ENCODE data around the gene PTGES.
"Not testable (repeated sequence)": the region's sequence is repeated elsewhere in the genome, so short reads cannot be mapped to it uniquely, and the experiment has no call there.

The PTGES gene

DNA sequence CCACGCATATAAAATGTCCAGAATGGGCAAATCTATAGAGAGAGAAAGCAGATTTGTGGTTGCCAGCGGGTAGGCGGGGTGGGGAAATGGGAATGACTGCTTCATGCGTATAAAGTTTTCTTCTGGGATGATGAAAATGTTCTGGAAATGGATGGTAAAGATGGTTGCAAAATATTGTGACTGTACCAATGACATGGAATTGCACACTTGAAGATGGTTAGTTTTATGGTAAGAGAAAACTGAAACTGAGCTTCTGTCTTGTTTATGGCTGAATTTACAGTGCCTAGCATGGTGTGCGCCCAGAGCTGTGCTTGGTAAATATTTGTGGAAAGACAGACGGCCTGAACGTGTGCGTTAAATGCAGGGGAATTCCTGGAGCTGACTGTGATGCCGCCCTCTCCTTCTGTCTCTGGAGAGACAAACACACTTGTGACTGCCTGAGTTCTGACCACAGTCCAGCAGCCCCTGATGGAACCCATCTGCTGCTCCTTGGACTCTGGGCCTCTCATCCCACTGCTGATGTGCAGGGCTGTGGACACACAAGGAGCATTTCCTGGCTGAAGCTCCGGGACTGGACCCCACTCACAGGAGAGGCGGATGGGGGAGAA, 8.6 kb upstream of the PTGES start:
- Mint-ChIP-seq H3K9me3 (no peaks in the 10 kb centered on the region), H3K4me1 (peaks cover 12% of the 10 kb centered on the region), H3K4me3 (no peak overlapping the region), H3K36me3 (ENCODE audit: low read depth) (no peaks in the 10 kb centered on the region), H3K27me3 (peaks cover 10% of the 10 kb centered on the region), H3K27ac (no peak overlapping the region)
- no peak for DNase-seq
- no peak for ATAC-seq

DNA sequence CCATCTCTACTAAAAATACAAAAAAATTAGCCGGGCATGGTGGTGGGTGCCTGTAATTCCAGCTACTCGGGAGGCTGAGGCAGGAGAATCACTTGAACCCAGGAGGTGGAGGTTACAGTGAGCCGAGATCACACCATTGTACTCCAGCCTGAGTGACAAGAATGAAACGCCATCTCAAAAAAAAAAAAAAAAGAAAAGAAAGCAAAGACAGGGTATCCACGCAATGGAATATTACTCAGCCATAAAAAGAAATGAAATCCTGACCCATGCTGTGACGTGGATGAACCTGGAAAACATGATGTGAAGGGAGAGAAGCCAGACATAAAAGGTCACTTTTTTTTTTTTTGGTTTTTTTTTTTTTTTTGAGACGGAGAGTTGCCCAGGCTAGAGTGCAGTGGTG, 7.9 kb upstream of the PTGES start:
- not testable (repeated sequence) for H3K36me3 Mint-ChIP-seq (ENCODE audit: low read depth); DNase-seq; H3K4me3 Mint-ChIP-seq; H3K27ac Mint-ChIP-seq; H3K27me3 Mint-ChIP-seq; H3K9me3 Mint-ChIP-seq; ATAC-seq
- peaks cover 12% of the 10 kb centered on the region for H3K4me1 Mint-ChIP-seq

DNA sequence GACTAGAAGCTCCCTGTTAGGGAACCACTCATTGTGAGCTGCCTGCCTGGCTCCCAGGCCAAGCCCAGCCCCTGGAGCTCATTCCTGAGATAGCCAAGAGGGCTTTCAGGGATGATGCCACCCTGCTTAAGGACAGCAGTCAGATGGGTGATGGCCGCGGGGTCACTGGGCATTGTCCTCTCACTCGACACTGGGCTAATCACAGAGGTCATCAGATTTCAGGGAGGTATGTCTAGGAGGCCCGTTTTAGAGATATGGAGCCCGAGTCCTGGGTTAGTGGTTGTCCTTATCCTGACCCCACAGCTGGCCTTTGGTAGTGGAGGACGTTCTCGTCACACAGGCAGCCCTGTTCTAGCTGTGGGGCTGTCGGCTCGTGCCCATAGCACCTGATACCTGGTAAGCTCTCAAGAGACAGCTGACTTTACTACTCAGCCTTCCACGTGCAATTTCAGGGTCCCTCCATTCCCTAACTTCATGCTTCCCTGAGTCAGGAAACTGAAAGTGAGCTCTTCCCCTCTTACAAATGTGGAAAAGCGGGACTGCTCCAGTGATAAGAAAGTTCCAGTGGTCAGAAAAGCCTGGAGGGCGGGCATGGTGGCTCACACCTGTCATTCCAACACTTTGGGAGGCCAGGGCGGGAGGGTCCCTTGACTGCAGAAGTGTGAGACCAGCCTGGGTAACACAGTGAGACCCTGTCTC, 7.1 kb upstream of the PTGES start:
- no peak for DNase-seq
- peaks cover 10% of the 10 kb centered on the region for H3K27me3 Mint-ChIP-seq
- H3K36me3 Mint-ChIP-seq (ENCODE audit: low read depth) = no peaks in the 10 kb centered on the region
- no peak overlapping the region for H3K27ac Mint-ChIP-seq
- no peak overlapping the region for H3K4me3 Mint-ChIP-seq
- no peak for ATAC-seq
- peaks cover 12% of the 10 kb centered on the region for H3K4me1 Mint-ChIP-seq
- H3K9me3 Mint-ChIP-seq = no peaks in the 10 kb centered on the region

GRCh38 chr9:129759319-129759718, 6.5 kb upstream of the PTGES start:
- Mint-ChIP-seq H3K27me3 (peaks cover 10% of the 10 kb centered on the region), H3K36me3 (ENCODE audit: low read depth) (no peaks in the 10 kb centered on the region), H3K4me1 (peaks cover 12% of the 10 kb centered on the region), H3K27ac (no peak overlapping the region), H3K9me3 (no peaks in the 10 kb centered on the region), H3K4me3 (no peak overlapping the region)
- no peak for ATAC-seq
- DNase-seq = no peak

DNA sequence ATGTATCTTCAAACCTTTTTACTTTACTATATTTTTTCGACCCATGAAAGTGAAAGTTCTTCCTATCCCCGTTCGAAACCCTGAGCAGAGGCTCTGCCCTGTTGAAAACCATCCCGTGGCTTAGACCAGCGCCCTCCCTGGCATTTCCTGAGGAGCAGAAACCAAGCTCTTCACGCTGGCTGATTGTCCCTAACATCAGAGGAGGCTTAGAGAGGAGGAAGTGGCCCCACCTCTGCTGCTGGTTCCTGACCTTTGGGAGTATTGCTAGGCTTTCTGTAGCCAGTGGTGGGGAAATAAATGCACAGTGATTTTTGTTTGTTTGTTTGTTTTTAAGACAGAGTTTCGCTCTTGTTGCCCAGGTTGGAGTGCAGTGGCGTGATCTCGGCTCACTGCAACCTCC, 4.2 kb upstream of the PTGES start:
- no peaks in the 10 kb centered on the region for H3K9me3 Mint-ChIP-seq
- H3K4me1 Mint-ChIP-seq = peaks cover 22% of the 10 kb centered on the region
- ATAC-seq = peak; percentile 41
- no peak overlapping the region for H3K4me3 Mint-ChIP-seq
- H3K27ac Mint-ChIP-seq = no peak overlapping the region
- peaks cover 17% of the 10 kb centered on the region for H3K27me3 Mint-ChIP-seq
- no peak for DNase-seq
- no peaks in the 10 kb centered on the region for H3K36me3 Mint-ChIP-seq (ENCODE audit: low read depth)

DNA sequence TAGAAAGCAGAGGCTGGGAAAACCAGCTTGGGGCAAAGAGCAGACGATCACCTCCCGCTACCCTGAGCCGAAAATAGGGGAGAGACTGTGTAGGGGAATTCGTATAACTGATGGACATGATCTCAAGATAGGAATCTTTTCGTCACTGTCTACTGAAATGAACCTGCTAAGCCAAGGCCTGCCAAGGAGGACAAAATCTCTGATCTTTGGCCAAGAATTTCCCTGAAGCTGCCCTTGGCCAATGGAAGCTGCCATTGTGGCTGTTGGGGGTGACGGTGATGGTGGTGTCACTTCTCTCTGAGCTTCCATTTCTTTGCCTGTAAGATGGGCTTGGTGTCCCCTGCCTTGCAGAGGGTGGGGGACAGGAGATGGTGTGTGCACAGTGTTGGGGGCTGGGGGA, 3.3 kb upstream of the PTGES start:
- Mint-ChIP-seq H3K27me3 (peaks cover 17% of the 10 kb centered on the region), H3K9me3 (no peaks in the 10 kb centered on the region), H3K27ac (no peak overlapping the region), H3K4me3 (no peak overlapping the region), H3K4me1 (peaks cover 22% of the 10 kb centered on the region), H3K36me3 (ENCODE audit: low read depth) (no peaks in the 10 kb centered on the region)
- ATAC-seq = no peak
- no peak for DNase-seq

- DNase-seq (no peak), ATAC-seq (no peak)
- no peak overlapping the region for H3K27ac Mint-ChIP-seq
- no peaks in the 10 kb centered on the region for H3K9me3 Mint-ChIP-seq
- H3K4me1 Mint-ChIP-seq = peaks cover 22% of the 10 kb centered on the region
- no peaks in the 10 kb centered on the region for H3K36me3 Mint-ChIP-seq (ENCODE audit: low read depth)
- peaks cover 17% of the 10 kb centered on the region for H3K27me3 Mint-ChIP-seq
- H3K4me3 Mint-ChIP-seq = no peak overlapping the region
Measured at GRCh38 chr9:129755151-129755550, 2.3 kb upstream of the PTGES start.

- Mint-ChIP-seq H3K4me1 (peaks cover 26% of the 10 kb centered on the region), H3K4me3 (no peak overlapping the region), H3K36me3 (ENCODE audit: low read depth) (no peaks in the 10 kb centered on the region), H3K9me3 (no peaks in the 10 kb centered on the region), H3K27ac (no peak overlapping the region), H3K27me3 (peaks cover 12% of the 10 kb centered on the region)
- DNase-seq (no peak), ATAC-seq (no peak)
Measured at GRCh38 chr9:129751841-129752801, 721 bp downstream of the PTGES start.

DNA sequence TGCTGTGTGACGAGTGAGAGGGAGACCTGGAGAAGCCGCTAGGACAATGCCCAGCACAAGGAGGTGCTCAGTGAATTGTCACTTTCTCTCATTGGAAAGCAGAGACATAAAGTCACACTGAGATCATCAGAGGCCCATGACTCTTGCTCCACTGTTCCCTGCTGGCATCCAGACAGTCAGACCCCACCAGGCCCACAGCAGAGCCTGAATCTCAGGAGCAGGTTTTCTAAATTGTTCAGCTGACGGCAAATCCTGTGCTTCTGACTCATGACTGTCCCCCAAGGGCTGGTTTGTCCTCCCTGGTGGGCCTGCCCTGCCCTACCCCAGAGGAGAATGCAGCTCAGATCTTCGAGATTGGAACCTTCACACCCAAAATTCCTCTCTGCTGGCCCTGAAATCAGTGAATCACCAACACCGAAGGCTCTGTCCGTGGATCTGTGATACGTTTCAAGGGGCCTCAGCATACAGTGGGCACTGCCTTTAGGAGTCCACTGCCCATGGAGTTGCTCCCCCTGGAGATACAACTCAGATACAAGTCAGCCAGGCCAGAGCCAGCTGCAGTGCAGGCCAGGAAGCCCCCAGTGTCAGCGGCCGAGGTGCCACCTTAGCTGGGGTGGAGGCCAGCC, 2.7 kb downstream of the PTGES start:
- Mint-ChIP-seq H3K4me3 (no peak overlapping the region), H3K4me1 (peaks cover 24% of the 10 kb centered on the region), H3K9me3 (no peaks in the 10 kb centered on the region), H3K27ac (no peak overlapping the region), H3K27me3 (peaks cover 12% of the 10 kb centered on the region), H3K36me3 (ENCODE audit: low read depth) (no peaks in the 10 kb centered on the region)
- DNase-seq (no peak), ATAC-seq (no peak)

GRCh38 chr9:129749575-129749974, 3.3 kb downstream of the PTGES start:
- H3K9me3 Mint-ChIP-seq = no peaks in the 10 kb centered on the region
- peaks cover 24% of the 10 kb centered on the region for H3K4me1 Mint-ChIP-seq
- H3K27ac Mint-ChIP-seq = no peak overlapping the region
- DNase-seq = no peak
- peaks cover 12% of the 10 kb centered on the region for H3K27me3 Mint-ChIP-seq
- no peak for ATAC-seq
- H3K4me3 Mint-ChIP-seq = no peak overlapping the region
- H3K36me3 Mint-ChIP-seq (ENCODE audit: low read depth) = no peaks in the 10 kb centered on the region

GRCh38 chr9:129749052-129749451, 3.8 kb downstream of the PTGES start:
- H3K9me3 Mint-ChIP-seq; H3K36me3 Mint-ChIP-seq (ENCODE audit: low read depth); H3K27ac Mint-ChIP-seq; ATAC-seq; DNase-seq; H3K4me3 Mint-ChIP-seq: not testable (repeated sequence)
- H3K4me1 Mint-ChIP-seq = peaks cover 24% of the 10 kb centered on the region
- H3K27me3 Mint-ChIP-seq = peaks cover 12% of the 10 kb centered on the region

DNA sequence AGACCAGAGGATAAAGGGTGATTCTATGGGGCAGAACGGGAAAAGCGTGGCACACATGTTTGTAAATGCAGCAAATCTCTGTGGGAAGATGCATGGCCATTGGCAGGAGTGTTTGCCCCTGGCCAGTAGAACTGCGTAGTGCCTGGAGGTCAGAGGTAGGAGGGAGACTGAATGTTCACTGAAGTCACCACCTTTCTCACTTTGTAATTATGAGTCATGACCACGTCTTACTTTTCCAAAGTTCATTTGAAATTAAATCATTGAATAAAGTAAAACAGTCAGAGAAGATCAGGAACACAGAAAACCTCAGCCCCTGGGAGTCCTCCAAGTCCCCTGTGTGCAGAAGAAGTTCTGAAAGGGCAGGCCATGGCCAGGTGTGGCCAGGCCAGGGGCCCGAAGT, 4.6 kb downstream of the PTGES start:
- H3K9me3 Mint-ChIP-seq = no peaks in the 10 kb centered on the region
- ATAC-seq (peak; percentile 82), DNase-seq (no peak)
- no peak overlapping the region for H3K27ac Mint-ChIP-seq
- peaks cover 23% of the 10 kb centered on the region for H3K4me1 Mint-ChIP-seq
- H3K4me3 Mint-ChIP-seq = no peak overlapping the region
- peaks cover 6% of the 10 kb centered on the region for H3K27me3 Mint-ChIP-seq
- no peaks in the 10 kb centered on the region for H3K36me3 Mint-ChIP-seq (ENCODE audit: low read depth)

DNA sequence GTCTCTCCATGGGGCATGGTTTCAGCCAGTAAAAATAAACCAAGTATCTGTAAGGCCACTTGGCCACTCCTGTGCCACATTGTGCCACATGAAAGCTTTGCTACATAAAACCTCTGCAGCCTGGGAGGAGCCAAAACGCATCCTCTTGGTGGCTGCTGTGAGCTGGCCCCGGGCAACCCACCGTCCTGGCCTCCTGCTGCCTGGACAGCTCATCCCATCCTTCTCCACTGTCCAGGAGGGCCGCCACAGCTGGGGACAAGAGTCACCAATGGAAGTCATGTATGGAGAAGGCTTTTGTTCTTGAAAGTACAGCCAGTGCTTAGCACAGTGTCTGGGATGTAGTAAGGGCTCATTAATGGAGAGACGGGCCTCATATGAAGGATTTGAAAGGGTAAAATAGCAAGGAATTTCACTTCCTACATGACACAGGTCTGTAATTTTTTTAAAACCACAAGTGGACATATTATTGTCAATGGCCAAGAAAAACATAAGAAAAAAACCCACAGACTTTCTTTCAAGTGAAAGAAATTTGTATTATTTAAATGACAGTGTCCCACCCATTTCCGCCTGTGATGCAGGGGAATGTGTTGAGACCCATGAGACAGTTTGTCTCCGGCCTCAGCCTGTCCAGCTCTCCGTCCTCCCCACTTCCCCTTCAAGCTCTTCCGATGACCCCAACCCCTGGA, 6.6 kb downstream of the PTGES start:
- H3K4me1 Mint-ChIP-seq = peaks cover 14% of the 10 kb centered on the region
- no peak overlapping the region for H3K27ac Mint-ChIP-seq
- H3K9me3 Mint-ChIP-seq = no peaks in the 10 kb centered on the region
- H3K4me3 Mint-ChIP-seq = no peak overlapping the region
- DNase-seq = no peak
- no peaks in the 10 kb centered on the region for H3K36me3 Mint-ChIP-seq (ENCODE audit: low read depth)
- no peak for ATAC-seq
- H3K27me3 Mint-ChIP-seq = peaks cover 2% of the 10 kb centered on the region

DNA sequence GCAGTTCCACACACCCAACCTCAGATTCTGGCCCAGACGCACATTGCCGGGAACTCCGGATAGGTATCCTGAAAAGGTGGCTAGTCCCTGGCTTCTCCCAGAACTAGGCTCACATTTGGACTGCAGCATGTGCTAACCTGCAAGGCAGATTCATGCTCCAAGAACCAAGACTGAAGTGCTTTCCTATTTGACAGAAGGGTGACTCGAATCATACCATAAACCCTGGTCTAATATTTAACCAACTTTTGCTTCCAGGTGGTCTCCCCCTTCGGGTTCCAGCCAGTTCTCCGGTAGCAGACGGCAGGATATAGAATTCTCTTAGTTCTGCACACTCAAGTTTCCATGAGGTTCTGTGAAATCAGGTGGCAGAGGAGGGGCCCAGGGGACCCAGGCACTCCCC, 7.6 kb downstream of the PTGES start:
- H3K27me3 Mint-ChIP-seq = peaks cover 2% of the 10 kb centered on the region
- H3K27ac Mint-ChIP-seq = no peak overlapping the region
- H3K4me1 Mint-ChIP-seq = peaks cover 14% of the 10 kb centered on the region
- no peaks in the 10 kb centered on the region for H3K36me3 Mint-ChIP-seq (ENCODE audit: low read depth)
- no peaks in the 10 kb centered on the region for H3K9me3 Mint-ChIP-seq
- no peak overlapping the region for H3K4me3 Mint-ChIP-seq
- no peak for ATAC-seq
- no peak for DNase-seq

Data from activated naive CD8-positive, alpha-beta T cell treated with anti-CD3 and anti-CD28 coated beads, Interleukin-2, amount 50 U/mL, for 24 hours (primary cell).